GM12878 (cell line): ENCODE results near the gene PAX6.

Source experiments
- EGR1 ChIP-seq, 2 experiments: IDR thresholded peaks; 1 replicate in 1 of 2; 2 replicates in 1 of 2; pipeline ENCODE4 v1.6.1; 2011 to 2012; ENCODE audit warnings: low read depth in 2 of 2, low read length in 2 of 2, borderline replicate concordance in 1 of 2, mild to moderate bottlenecking in 1 of 2, moderate library complexity in 1 of 2
- HDAC6 ChIP-seq: fragments of 200-600 bp; sonication (generic); IDR thresholded peaks from one replicate; pipeline ENCODE4 v1.8.0; 2017; ENCODE audit warnings: antibody characterized with exemption; ENCODE audit not compliant: unreplicated experiment
- POLR2AphosphoS2 ChIP-seq: IDR thresholded peaks from 2 replicates; pipeline ENCODE4 v1.6.1; 2011; ENCODE audit warnings: low read depth, mild to moderate bottlenecking, low read length, improper control_type of control experiment, moderate library complexity
- POU2F2 ChIP-seq: IDR thresholded peaks from 3 replicates; pipeline ENCODE4 v1.6.1; 2011; ENCODE audit warnings: low read depth, mild to moderate bottlenecking, low read length, borderline replicate concordance
- TF ChIP-seq, protein P1 (sequence below): IDR thresholded peaks from 2 replicates; pipeline ENCODE4 v1.6.1; 2011; ENCODE audit warnings: low read depth, low read length, improper control_type of control experiment, borderline replicate concordance
- TF ChIP-seq, protein P2 (sequence below), 3 experiments: IDR thresholded peaks in 2 of 3; conservative IDR thresholded peaks in 1 of 3; 2 replicates each; pipeline ENCODE4 v1.5.1; 2011; ENCODE audit warnings: low read depth in 3 of 3, low read length in 3 of 3, mild to moderate bottlenecking in 3 of 3, control low read depth in 2 of 3, moderate library complexity in 2 of 3, inconsistent platforms in 1 of 3, mixed read lengths in 1 of 3; ENCODE audit not compliant: control insufficient read depth in 2 of 3, insufficient read depth in 1 of 3; ENCODE audit errors: extremely low read depth in 1 of 3
- TF ChIP-seq, protein P3 (sequence below): IDR thresholded peaks from 2 replicates; pipeline ENCODE4 v1.6.1; 2011; ENCODE audit warnings: borderline replicate concordance, low read depth, mild to moderate bottlenecking, moderate library complexity, low read length; ENCODE audit not compliant: insufficient read depth, poor library complexity, severe bottlenecking
- TF ChIP-seq, protein P4 (sequence below): IDR thresholded peaks from 2 replicates; pipeline ENCODE4 v1.6.1; 2012; ENCODE audit warnings: mild to moderate bottlenecking, low read depth, low read length

DNA sequence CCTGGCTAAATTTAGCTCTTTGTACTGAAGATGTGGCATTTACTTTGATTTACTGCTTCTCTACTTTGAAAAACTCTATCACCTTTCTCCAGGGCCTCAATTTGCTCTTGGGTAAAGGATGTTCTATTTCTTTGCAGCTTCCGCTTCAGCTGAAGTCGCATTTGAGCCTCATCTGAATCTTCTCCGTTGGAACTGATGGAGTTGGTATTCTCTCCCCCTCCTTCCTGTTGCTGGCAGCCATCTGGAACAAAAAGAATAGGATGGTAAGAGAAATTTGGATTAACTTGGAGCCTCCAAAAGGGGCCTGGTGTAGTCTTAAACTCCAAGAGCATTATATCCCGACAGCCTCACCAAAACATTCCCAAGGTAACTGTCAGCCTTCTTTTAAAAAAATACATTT, 16.6 kb downstream of the PAX6 start:
- TF ChIP-seq, protein P1, sequence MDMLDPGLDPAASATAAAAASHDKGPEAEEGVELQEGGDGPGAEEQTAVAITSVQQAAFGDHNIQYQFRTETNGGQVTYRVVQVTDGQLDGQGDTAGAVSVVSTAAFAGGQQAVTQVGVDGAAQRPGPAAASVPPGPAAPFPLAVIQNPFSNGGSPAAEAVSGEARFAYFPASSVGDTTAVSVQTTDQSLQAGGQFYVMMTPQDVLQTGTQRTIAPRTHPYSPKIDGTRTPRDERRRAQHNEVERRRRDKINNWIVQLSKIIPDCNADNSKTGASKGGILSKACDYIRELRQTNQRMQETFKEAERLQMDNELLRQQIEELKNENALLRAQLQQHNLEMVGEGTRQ = no peak
- TF ChIP-seq, protein P2, sequence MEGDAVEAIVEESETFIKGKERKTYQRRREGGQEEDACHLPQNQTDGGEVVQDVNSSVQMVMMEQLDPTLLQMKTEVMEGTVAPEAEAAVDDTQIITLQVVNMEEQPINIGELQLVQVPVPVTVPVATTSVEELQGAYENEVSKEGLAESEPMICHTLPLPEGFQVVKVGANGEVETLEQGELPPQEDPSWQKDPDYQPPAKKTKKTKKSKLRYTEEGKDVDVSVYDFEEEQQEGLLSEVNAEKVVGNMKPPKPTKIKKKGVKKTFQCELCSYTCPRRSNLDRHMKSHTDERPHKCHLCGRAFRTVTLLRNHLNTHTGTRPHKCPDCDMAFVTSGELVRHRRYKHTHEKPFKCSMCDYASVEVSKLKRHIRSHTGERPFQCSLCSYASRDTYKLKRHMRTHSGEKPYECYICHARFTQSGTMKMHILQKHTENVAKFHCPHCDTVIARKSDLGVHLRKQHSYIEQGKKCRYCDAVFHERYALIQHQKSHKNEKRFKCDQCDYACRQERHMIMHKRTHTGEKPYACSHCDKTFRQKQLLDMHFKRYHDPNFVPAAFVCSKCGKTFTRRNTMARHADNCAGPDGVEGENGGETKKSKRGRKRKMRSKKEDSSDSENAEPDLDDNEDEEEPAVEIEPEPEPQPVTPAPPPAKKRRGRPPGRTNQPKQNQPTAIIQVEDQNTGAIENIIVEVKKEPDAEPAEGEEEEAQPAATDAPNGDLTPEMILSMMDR (IDR thresholded peaks at IDR 0.05 in 2 of 3, conservative IDR thresholded peaks at IDR 0.05 in 1 of 3; ENCODE audit: control insufficient read depth in 2 of 3, extremely low read depth in 1 of 3, insufficient read depth in 1 of 3, low read depth in 3 of 3, low read length in 3 of 3) = no peak
- TF ChIP-seq POU2F2 (no peak), POLR2AphosphoS2 (no peak), HDAC6 (no peak), EGR1 (IDR thresholded peaks at IDR 0.05; ENCODE audit: borderline replicate concordance in 1 of 2, low read depth in 2 of 2, low read length in 2 of 2) (no peak)
- TF ChIP-seq, protein P3, sequence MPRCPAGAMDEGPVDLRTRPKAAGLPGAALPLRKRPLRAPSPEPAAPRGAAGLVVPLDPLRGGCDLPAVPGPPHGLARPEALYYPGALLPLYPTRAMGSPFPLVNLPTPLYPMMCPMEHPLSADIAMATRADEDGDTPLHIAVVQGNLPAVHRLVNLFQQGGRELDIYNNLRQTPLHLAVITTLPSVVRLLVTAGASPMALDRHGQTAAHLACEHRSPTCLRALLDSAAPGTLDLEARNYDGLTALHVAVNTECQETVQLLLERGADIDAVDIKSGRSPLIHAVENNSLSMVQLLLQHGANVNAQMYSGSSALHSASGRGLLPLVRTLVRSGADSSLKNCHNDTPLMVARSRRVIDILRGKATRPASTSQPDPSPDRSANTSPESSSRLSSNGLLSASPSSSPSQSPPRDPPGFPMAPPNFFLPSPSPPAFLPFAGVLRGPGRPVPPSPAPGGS = no peak
- TF ChIP-seq, protein P4, sequence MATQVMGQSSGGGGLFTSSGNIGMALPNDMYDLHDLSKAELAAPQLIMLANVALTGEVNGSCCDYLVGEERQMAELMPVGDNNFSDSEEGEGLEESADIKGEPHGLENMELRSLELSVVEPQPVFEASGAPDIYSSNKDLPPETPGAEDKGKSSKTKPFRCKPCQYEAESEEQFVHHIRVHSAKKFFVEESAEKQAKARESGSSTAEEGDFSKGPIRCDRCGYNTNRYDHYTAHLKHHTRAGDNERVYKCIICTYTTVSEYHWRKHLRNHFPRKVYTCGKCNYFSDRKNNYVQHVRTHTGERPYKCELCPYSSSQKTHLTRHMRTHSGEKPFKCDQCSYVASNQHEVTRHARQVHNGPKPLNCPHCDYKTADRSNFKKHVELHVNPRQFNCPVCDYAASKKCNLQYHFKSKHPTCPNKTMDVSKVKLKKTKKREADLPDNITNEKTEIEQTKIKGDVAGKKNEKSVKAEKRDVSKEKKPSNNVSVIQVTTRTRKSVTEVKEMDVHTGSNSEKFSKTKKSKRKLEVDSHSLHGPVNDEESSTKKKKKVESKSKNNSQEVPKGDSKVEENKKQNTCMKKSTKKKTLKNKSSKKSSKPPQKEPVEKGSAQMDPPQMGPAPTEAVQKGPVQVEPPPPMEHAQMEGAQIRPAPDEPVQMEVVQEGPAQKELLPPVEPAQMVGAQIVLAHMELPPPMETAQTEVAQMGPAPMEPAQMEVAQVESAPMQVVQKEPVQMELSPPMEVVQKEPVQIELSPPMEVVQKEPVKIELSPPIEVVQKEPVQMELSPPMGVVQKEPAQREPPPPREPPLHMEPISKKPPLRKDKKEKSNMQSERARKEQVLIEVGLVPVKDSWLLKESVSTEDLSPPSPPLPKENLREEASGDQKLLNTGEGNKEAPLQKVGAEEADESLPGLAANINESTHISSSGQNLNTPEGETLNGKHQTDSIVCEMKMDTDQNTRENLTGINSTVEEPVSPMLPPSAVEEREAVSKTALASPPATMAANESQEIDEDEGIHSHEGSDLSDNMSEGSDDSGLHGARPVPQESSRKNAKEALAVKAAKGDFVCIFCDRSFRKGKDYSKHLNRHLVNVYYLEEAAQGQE = no peak
